HK-2 (cell line): ENCODE measurements around the gene NEK8.

Experiments
- DNase-seq: peaks from one replicate; pipeline ENCODE4 v3.0.0-alpha.2; 2018; ENCODE audit not compliant: unreplicated experiment

Gene NEK8

DNA sequence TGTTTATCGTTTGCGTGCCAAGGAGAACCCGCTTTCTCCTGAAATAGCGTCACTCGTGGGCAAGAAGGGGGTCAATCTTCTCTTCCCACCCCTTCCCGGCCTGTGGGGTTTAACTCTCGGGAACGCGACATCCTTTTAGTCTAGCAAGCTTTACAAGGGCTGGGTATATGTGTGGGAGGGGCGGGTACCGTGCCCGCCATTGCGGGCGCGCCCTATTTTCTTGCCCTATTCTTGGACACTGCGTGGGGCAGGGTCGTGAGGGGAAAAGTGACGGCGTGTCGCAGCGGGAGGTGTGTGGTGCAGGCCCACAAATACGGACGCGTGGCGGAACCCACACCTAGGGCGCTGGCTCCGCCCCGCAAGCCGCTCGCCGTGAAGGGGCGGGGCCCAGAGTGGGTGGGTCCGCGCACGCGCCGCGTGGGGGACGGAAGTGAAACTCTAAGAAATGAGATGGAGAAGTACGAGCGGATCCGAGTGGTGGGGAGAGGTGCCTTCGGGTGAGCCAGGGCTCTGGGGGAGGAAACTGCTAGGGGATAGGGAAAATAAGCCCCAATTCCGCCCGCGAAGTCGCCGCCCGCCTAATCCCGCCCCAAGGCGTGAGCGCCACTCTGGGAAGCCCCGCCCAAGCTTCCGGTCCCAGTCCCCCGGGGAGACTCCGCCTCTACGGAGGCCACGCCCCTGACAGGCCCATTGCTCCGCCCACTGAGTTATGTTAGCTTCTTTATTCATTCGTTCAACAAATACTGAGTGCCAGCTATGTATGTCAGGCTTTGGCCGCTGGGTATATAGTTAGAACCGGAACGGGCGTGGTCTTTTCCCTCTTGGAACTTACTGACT, at the start of gene NEK8:
NEK8 (plus strand) TSS at position 425 of the 837 bp plus-strand sequence; CDS start at position 451, 26 bp downstream.
- DNase-seq, result peak; percentile 95

GRCh38 chr17:28682655-28683054, 45.9 kb upstream of the NEK8 start:
- DNase-seq, result no peak

- DNase-seq, result peak; percentile 38
Measured at GRCh38 chr17:28684963-28685362, 43.6 kb upstream of the NEK8 start.

- DNase-seq, result no peak
Measured at GRCh38 chr17:28685366-28685765, 43.2 kb upstream of the NEK8 start.

DNA sequence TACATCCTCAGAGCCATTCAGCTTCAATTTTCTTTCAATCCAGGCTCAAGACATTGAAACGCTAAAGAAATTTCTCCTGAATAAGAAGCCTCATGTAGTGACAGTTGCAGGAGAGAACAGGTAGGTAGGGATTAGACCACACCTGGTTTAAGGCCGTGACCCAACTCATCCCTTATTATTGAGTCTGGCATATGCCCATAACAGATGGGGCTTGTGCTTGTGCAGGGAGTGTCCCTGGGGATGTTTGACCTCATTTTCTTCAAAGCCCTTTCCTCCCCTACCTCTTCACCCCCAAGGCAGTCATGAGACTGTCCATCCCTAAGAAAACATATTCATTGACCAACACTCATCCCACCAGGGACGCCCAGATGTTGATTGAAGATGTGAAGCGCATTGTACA, 42.3 kb upstream of the NEK8 start:
- no peak for DNase-seq

GRCh38 chr17:28688481-28688880, 40.1 kb upstream of the NEK8 start:
- DNase-seq, result no peak

- no peak for DNase-seq
Measured at GRCh38 chr17:28689011-28689410, 39.6 kb upstream of the NEK8 start.

- no peak for DNase-seq
Measured at GRCh38 chr17:28693869-28694268, 34.7 kb upstream of the NEK8 start.

DNA sequence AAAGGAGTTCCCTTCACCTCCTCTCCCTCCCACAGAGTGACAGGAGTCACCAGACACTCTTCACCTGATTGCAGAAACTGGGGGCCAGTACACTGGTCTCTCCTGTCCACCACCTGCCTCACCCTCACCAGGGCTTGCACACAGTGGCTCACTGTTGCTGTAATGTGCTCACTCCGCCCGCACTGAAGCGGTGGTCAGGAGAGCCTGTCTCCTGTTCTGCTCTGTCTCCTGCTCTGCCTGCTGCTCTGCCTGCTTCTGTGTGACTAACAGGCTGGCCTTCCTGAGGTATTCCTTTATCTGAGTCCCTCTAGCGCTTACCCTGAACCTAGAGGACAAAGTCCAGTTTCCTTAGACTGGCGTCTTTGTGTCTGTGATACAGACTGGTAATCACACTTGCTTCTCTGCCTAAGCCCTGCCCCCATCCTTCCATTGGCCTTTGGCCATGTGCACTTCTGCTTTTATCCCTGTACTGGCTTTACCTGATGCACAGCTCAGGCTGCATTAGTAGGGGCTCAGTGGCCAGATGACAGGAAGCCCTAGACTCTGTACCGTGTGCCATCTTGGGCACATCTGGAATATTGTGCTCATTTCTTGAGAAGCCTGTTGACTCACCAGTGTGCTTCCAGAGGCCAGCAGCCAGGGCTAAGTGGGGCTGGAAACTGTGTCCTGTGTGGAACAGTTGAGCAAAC, 30.2 kb upstream of the NEK8 start:
- no peak for DNase-seq

DNA sequence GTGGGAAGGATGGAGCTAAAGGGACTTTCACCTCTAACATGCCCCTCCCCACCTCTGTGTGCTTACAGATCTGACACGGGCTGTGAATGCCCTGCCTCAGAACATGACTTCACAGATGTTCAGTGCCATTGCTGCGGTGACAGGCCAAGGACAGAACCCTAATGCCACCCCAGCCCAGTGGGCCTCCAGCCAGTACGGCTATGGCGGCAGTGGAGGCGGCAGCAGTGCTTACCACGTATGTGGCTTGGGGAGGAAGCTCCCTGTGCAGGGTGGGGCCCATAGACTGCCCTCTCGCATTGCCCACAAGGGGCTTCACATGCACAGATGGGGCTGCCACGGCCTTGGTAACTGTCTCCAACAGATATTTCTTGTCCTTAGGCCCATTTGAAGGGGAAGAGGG, 28.3 kb upstream of the NEK8 start:
- DNase-seq, result no peak

GRCh38 chr17:28700830-28701492, 27.6 kb upstream of the NEK8 start:
- DNase-seq, result no peak

- no peak for DNase-seq
Measured at GRCh38 chr17:28702026-28702751, 26.4 kb upstream of the NEK8 start.

- no peak for DNase-seq
Measured at GRCh38 chr17:28702752-28703150, 25.8 kb upstream of the NEK8 start.

DNA sequence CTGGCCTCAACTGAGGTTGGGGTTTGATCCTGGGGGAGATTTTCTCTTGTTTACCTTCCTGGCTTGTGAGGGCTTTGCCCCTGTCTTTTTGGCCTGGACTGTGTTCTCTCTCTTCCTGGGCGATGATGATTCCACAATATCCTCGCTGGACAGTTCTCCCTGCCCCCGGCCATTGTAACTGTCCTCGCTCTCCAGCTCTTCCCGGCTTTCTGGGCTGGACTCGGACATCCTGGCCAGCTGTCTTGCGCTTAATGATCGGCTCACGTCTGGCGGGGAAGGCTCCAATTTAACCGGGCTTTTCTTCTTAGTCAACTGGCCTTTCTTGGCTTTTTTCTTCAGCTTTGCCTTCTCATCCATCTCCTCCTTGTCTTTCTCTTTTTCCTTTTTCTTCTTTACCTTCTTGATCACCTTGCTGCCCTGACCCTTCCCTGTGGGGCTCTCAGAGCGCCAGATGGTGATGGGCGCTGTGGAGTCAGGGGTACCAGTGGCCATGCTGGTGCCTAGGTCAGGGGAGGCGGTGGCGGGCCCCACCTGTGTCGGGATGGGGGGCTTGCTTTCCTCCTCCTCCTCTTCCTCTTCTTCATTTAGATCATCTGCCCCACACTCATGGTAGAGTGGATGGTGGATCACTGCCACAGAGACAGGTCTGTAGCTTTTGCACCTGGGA, 24.9 kb upstream of the NEK8 start:
- no peak for DNase-seq

- no peak for DNase-seq
Measured at GRCh38 chr17:28704219-28704858, 24.2 kb upstream of the NEK8 start.

DNA sequence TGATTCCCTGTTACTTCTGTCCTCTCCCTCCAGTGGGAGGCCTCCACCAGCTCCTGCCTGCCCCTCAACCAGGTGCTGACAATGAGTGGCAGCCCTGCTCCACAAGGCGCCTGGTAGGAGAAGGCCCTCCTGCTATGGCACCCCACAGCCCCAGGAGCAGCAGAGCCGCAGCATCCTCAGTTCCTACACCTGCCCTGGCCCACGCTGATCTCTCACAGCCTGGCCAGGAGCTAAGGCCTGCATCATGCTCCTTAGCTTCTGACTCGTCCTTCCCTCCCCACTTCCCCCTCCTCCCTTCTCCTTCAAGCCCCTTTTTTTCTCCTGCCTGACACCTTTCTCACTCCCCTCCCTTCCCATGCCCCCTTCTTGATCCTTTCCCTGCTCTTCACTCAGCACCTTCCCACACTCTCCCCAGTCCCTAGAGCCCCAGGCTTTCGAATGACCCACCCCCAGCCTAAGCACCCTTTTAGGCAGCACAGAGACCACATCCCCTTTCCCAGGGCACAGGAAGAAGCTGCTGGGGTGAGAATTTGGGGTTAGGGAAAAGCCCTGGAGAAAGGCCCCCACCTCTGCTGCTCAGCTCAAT, 23.4 kb upstream of the NEK8 start:
- no peak for DNase-seq

DNA sequence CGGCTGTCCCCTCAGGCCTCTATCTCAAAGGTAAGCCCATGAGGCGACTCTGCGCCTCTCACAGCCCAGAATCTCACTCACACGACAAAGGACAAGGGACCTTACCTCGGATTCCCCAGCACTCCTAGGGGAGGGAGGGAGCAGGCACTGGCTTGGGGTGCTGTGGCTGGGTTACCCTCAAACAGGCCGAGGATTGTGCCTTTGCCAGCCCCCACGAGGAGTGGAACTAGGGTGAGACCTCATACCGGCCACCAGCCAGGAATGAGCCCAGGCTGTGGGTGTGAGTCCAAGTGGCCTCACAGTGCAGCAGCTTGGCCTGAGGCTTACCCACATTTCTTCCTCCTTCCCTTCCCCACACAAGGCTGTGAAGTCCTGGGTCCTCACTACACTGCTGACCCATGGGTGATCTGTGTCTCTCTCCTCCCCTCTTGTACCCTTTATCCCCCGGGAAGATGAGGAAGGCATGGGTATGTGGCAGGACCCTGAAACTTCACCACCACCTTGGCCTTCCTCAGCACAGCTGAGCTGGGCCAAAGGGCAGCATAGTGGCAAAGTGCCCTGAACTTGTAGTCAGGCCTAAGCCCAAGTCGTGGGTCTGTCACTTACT, 22.8 kb upstream of the NEK8 start:
- no peak for DNase-seq

DNA sequence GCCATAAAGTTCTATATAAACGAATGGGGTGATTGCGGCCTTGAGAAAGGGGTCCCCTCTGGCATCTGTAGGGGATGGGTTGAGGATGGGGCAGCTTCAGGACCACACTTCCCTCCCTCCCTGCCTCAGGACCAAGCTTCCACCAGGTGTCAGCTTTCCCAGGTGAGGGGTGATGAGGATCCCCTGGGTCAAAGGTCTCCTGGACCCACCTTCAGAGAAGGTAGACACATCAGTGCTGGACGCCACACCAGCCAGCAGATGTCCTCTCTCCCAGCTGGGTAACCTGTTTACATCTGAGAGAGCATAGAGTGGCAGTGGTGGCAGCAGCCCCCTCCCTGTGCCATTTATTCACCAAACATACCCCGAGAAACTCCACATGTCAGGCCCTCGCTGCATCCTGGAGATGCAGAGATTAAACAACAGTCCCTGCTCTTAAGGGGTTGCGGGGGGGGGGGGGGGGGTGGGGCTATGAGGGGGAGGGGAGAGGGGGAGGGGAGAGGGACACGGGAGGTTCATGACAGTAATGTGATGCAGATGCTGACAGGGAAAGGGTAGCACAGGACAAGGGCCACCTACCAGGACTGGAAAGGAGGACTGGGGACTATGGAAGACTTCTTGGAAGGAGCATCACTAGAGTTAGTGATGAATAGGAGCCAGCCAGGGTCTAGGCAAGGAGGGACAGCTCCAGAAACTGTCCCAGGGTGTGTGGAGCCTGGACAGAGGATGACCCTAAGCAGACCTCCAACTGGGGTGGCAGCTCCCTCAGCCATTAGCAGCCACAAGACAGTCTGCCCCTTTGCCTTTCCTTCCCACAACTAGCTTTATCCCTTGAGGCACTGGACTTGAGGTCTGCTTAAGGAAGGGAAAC, 21.9 kb upstream of the NEK8 start:
- DNase-seq, result no peak

DNA sequence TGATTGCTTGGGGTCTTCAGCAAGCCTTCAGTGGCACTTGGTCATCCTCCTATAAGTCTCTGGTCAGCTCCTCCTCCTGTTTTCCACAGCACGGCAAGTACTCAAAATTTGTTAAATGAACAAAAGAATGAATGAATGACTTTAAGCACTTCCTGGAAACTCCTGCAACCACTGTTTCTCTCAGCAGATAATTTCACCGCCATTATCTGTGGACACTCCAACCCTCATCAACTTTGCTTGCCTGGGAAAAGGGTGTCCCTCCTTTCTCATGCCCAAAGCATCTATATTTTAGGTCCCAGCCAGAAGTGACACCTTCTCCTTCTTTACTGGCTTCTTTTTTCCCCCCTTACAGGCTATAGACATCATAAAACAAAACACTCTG, 21.3 kb upstream of the NEK8 start:
- no peak for DNase-seq
